GM12878 (cell line): ENCODE data around the gene EBF3.

Experiments used
- EZH2 ChIP-seq: IDR thresholded peaks from 2 replicates; pipeline ENCODE4 v1.6.1; 2012; ENCODE audit warnings: low read depth, mild to moderate bottlenecking, control low read depth, inconsistent platforms, low read length, borderline replicate concordance; ENCODE audit not compliant: control insufficient read depth
- POLR2AphosphoS5 ChIP-seq: IDR thresholded peaks from 2 replicates; pipeline ENCODE4 v1.6.1; 2011; ENCODE audit warnings: mild to moderate bottlenecking, low read length, inconsistent platforms
- RAD21 ChIP-seq: IDR thresholded peaks from 2 replicates; pipeline ENCODE4 v1.6.1; 2011; ENCODE audit warnings: mild to moderate bottlenecking, low read depth, low read length, moderate library complexity; ENCODE audit not compliant: insufficient read depth
- RBBP5 ChIP-seq: fragments of 200-600 bp; sonication (generic); conservative IDR thresholded peaks from 2 replicates; pipeline ENCODE4 v1.6.1; 2016
- RELA ChIP-seq: fragments of 450-650 bp; IDR thresholded peaks from 2 replicates; pipeline ENCODE4 v1.8.0; 2014; ENCODE audit warnings: borderline replicate concordance; ENCODE audit not compliant: partially characterized antibody
- TCF12 ChIP-seq: IDR thresholded peaks from 2 replicates; pipeline ENCODE4 v1.6.1; 2011; ENCODE audit warnings: low read depth, mild to moderate bottlenecking, low read length
- YY1 ChIP-seq: IDR thresholded peaks from 2 replicates; pipeline ENCODE4 v1.6.1; 2011; ENCODE audit warnings: low read depth, mild to moderate bottlenecking, low read length
- ZNF217 ChIP-seq: fragments of 450-650 bp; IDR thresholded peaks from 2 replicates; pipeline ENCODE4 v1.6.1; 2017; ENCODE audit warnings: antibody characterized with exemption, mild to moderate bottlenecking
- TF ChIP-seq, protein P1 (sequence below): fragments of 450-650 bp; formaldehyde crosslinking; IDR thresholded peaks from 2 replicates; pipeline ENCODE4 v1.4.0; 2022; ENCODE audit warnings: mild to moderate bottlenecking, moderate library complexity
- TF ChIP-seq, protein P2 (sequence below): IDR thresholded peaks from 2 replicates; pipeline ENCODE4 v1.6.1; 2012; ENCODE audit warnings: low read depth, low read length, improper control_type of control experiment
- TF ChIP-seq, protein P3 (sequence below): fragments of 450-650 bp; IDR thresholded peaks from 2 replicates; pipeline ENCODE4 v1.6.1; 2017; ENCODE audit warnings: mild to moderate bottlenecking, moderate library complexity
- TF ChIP-seq, protein P4 (sequence below), 3 experiments: IDR thresholded peaks in 2 of 3; conservative IDR thresholded peaks in 1 of 3; 2 replicates each; pipeline ENCODE4 v1.5.1; 2011; ENCODE audit warnings: low read depth in 3 of 3, low read length in 3 of 3, mild to moderate bottlenecking in 3 of 3, control low read depth in 2 of 3, moderate library complexity in 2 of 3, inconsistent platforms in 1 of 3, mixed read lengths in 1 of 3; ENCODE audit not compliant: control insufficient read depth in 2 of 3, insufficient read depth in 1 of 3; ENCODE audit errors: extremely low read depth in 1 of 3

DNA sequence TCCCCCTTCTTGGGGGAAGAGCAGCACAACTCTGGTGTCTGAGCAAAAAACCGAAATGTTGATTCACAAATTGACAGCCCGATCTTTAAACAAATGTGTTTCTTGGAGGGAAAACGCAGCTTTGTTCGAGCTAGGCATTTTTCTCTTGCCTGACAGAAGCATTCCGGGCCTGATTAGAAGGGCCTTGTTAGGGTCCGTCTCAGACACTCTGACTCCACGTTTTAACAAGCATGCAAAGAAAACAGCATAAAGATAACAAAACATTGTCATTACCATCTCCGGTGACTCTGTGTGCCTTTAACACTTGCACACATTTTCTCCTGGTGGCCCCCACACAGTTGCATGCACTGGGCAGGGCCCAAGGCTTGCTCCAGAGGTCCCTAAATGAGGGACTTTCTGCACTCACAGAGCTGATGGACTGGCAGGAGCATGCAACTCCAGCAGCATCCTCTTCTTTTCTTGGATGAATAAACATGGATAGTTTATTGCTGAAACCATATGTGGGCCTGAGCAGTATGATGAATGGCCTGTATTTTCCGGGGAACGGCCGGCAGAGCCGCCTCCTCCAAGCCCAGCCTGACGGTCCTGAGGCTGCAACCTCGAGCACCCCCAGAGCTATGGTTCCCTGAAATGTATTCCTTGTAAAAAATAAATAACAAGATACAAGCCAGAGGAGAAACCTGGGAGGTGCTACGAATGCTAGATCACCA, 50.9 kb downstream of the EBF3 start:
- TF ChIP-seq EZH2, result no peak
- TF ChIP-seq RBBP5, result no peak
- TF ChIP-seq POLR2AphosphoS5, result no peak
- TF ChIP-seq, protein P1, sequence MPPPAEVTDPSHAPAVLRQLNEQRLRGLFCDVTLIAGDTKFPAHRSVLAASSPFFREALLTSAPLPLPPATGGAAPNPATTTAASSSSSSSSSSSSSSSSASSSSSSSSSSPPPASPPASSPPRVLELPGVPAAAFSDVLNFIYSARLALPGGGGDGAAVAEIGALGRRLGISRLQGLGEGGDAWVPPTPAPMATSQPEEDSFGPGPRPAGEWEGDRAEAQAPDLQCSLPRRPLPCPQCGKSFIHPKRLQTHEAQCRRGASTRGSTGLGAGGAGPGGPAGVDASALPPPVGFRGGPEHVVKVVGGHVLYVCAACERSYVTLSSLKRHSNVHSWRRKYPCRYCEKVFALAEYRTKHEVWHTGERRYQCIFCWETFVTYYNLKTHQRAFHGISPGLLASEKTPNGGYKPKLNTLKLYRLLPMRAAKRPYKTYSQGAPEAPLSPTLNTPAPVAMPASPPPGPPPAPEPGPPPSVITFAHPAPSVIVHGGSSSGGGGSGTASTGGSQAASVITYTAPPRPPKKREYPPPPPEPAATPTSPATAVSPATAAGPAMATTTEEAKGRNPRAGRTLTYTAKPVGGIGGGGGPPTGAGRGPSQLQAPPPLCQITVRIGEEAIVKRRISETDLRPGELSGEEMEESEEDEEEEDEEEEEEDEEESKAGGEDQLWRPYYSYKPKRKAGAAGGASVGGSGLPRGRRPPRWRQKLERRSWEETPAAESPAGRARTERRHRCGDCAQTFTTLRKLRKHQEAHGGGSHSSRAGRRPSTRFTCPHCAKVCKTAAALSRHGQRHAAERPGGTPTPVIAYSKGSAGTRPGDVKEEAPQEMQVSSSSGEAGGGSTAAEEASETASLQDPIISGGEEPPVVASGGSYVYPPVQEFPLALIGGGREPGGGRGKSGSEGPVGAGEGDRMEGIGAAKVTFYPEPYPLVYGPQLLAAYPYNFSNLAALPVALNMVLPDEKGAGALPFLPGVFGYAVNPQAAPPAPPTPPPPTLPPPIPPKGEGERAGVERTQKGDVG (CRISPR knock-in tag), result no peak
- TF ChIP-seq, protein P2, sequence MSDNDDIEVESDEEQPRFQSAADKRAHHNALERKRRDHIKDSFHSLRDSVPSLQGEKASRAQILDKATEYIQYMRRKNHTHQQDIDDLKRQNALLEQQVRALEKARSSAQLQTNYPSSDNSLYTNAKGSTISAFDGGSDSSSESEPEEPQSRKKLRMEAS, result no peak
- TF ChIP-seq ZNF217, result no peak
- TF ChIP-seq, protein P3, sequence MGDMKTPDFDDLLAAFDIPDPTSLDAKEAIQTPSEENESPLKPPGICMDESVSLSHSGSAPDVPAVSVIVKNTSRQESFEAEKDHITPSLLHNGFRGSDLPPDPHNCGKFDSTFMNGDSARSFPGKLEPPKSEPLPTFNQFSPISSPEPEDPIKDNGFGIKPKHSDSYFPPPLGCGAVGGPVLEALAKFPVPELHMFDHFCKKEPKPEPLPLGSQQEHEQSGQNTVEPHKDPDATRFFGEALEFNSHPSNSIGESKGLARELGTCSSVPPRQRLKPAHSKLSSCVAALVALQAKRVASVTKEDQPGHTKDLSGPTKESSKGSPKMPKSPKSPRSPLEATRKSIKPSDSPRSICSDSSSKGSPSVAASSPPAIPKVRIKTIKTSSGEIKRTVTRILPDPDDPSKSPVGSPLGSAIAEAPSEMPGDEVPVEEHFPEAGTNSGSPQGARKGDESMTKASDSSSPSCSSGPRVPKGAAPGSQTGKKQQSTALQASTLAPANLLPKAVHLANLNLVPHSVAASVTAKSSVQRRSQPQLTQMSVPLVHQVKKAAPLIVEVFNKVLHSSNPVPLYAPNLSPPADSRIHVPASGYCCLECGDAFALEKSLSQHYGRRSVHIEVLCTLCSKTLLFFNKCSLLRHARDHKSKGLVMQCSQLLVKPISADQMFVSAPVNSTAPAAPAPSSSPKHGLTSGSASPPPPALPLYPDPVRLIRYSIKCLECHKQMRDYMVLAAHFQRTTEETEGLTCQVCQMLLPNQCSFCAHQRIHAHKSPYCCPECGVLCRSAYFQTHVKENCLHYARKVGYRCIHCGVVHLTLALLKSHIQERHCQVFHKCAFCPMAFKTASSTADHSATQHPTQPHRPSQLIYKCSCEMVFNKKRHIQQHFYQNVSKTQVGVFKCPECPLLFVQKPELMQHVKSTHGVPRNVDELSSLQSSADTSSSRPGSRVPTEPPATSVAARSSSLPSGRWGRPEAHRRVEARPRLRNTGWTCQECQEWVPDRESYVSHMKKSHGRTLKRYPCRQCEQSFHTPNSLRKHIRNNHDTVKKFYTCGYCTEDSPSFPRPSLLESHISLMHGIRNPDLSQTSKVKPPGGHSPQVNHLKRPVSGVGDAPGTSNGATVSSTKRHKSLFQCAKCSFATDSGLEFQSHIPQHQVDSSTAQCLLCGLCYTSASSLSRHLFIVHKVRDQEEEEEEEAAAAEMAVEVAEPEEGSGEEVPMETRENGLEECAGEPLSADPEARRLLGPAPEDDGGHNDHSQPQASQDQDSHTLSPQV, result no peak
- TF ChIP-seq RAD21, result no peak
- TF ChIP-seq, protein P4, sequence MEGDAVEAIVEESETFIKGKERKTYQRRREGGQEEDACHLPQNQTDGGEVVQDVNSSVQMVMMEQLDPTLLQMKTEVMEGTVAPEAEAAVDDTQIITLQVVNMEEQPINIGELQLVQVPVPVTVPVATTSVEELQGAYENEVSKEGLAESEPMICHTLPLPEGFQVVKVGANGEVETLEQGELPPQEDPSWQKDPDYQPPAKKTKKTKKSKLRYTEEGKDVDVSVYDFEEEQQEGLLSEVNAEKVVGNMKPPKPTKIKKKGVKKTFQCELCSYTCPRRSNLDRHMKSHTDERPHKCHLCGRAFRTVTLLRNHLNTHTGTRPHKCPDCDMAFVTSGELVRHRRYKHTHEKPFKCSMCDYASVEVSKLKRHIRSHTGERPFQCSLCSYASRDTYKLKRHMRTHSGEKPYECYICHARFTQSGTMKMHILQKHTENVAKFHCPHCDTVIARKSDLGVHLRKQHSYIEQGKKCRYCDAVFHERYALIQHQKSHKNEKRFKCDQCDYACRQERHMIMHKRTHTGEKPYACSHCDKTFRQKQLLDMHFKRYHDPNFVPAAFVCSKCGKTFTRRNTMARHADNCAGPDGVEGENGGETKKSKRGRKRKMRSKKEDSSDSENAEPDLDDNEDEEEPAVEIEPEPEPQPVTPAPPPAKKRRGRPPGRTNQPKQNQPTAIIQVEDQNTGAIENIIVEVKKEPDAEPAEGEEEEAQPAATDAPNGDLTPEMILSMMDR (IDR thresholded peaks at IDR 0.05 in 2 of 3, conservative IDR thresholded peaks at IDR 0.05 in 1 of 3; ENCODE audit: control insufficient read depth in 2 of 3, extremely low read depth in 1 of 3, insufficient read depth in 1 of 3, low read depth in 3 of 3, low read length in 3 of 3), result no peak
- no peak for TF ChIP-seq YY1
- TF ChIP-seq RELA, result no peak
- TF ChIP-seq TCF12, result no peak
